Hepatocyte (in vitro differentiated cells): ENCODE data around the gene ZNF423. TPM values are rescaled to one million over a fixed set of nuclear protein-coding genes. Genes with fewer than 3 reads are reported as not detected.

Experiments used
- DNase-seq: peaks from one replicate; pipeline ENCODE4 v3.0.0-alpha.2; 2016; ENCODE audit warnings: low spot score
- H2AFZ ChIP-seq: fragments of 200-600 bp; sonication (generic); 2 replicates; pipeline ENCODE4 v1.6.0; 2016; ENCODE audit warnings: antibody characterized with exemption, mild to moderate bottlenecking
- H3K27ac ChIP-seq: fragments of 200-600 bp; sonication (generic); 2 replicates; pipeline ENCODE4 v1.5.1; 2016; ENCODE audit warnings: mild to moderate bottlenecking
- H3K27me3 ChIP-seq: fragments of 200-600 bp; sonication (generic); 2 replicates; pipeline ENCODE4 v1.6.1; 2016
- H3K36me3 ChIP-seq: fragments of 200-600 bp; sonication (generic); replicated peaks from 2 replicates; pipeline ENCODE4 v1.5.1; 2016; ENCODE audit warnings: low read depth; ENCODE audit not compliant: insufficient read depth
- H3K4me1 ChIP-seq: fragments of 200-600 bp; sonication (generic); 2 replicates; pipeline ENCODE4 v1.5.1; 2016; ENCODE audit warnings: mild to moderate bottlenecking, moderate library complexity; ENCODE audit not compliant: insufficient read depth
- H3K4me2 ChIP-seq: fragments of 200-600 bp; sonication (generic); 2 replicates; pipeline ENCODE4 v1.6.0; 2016
- H3K4me3 ChIP-seq: fragments of 200-600 bp; sonication (generic); 2 replicates; pipeline ENCODE4 v1.5.1; 2016; ENCODE audit warnings: mild to moderate bottlenecking
- H3K79me2 ChIP-seq: fragments of 200-600 bp; sonication (generic); 2 replicates; pipeline ENCODE4 v1.6.0; 2017; ENCODE audit warnings: mild to moderate bottlenecking
- H3K9me2 ChIP-seq: fragments of 200-600 bp; sonication (generic); replicated peaks from 2 replicates; pipeline ENCODE4 v1.6.0; 2017; ENCODE audit warnings: mild to moderate bottlenecking; ENCODE audit not compliant: insufficient read depth
- H3K9me3 ChIP-seq: fragments of 200-600 bp; sonication (generic); 2 replicates; pipeline ENCODE4 v1.5.1; 2016; ENCODE audit warnings: low read depth, mild to moderate bottlenecking
- H4K20me1 ChIP-seq: fragments of 200-600 bp; sonication (generic); 2 replicates; pipeline ENCODE4 v1.6.0; 2016; ENCODE audit warnings: mild to moderate bottlenecking; ENCODE audit not compliant: insufficient read depth, poor library complexity, severe bottlenecking
- CTCF ChIP-seq: fragments of 200-600 bp; sonication (generic); IDR thresholded peaks from 2 replicates; pipeline ENCODE4 v1.5.1; 2016; ENCODE audit warnings: antibody characterized with exemption, mild to moderate bottlenecking; ENCODE audit not compliant: poor library complexity
- EZH2 ChIP-seq: fragments of 200-600 bp; sonication (generic); IDR thresholded peaks from 2 replicates; pipeline ENCODE4 v1.6.1; 2016; ENCODE audit warnings: antibody characterized with exemption, mild to moderate bottlenecking, borderline replicate concordance
- EZH2phosphoT487 ChIP-seq: fragments of 200-600 bp; sonication (generic); IDR thresholded peaks from one replicate; pipeline ENCODE4 v1.6.1; 2018; ENCODE audit warnings: antibody characterized with exemption, mild to moderate bottlenecking, low read depth, moderate library complexity; ENCODE audit not compliant: unreplicated experiment, severe bottlenecking
- WGBS: methylation state at CpG from one replicate; pipeline ENCODE4 v1.1.6; 2016; ENCODE audit warnings: low lambda C conversion rate; ENCODE audit errors: missing lambda C conversion rate; 5-methylcytosine and 5-hydroxymethylcytosine counted together
- polyA plus RNA-seq: library from polyadenylated mRNA; unstranded; fragments of >200 nt; fragmentation: Nextera tagmentation; extraction: Ambion mirVana; gene quantifications from 2 replicates; pipeline ENCODE4 v1.2.1, GENCODE V29; 2016
- total RNA-seq: library from RNA; depleted of rRNA; stranded (reverse); fragments of >200 nt; gene quantifications from 2 replicates; pipeline ENCODE4 v1.2.3, GENCODE V29; 2014

Gene ZNF423
- total and polyA plus RNA-seq, 2 experiments from 2014 or later, result 9.6 to 11.8 TPM

GRCh38 chr16:49524216-49524946 lies 331.5 kb downstream of the ZNF423 start:
- no peak overlapping the region for H2AFZ ChIP-seq
- H3K79me2 ChIP-seq, result no peaks in the 10 kb centered on the region
- DNase-seq, result no peak
- no peak overlapping the region for H3K27ac ChIP-seq
- H3K4me2 ChIP-seq, result no peak overlapping the region
- no peaks in the 10 kb centered on the region for H3K27me3 ChIP-seq
- no peak overlapping the region for H3K4me3 ChIP-seq
- no peak for TF ChIP-seq EZH2
- H3K9me3 ChIP-seq, result no peaks in the 10 kb centered on the region
- no peaks in the 10 kb centered on the region for H3K36me3 ChIP-seq
- 81% methylated on average over 11 of the region's 14 CpGs for WGBS
- peaks cover 3% of the 10 kb centered on the region for H3K4me1 ChIP-seq
- no peaks in the 10 kb centered on the region for H4K20me1 ChIP-seq
- H3K9me2 ChIP-seq, result no peaks in the 10 kb centered on the region

- Histone ChIP-seq H2AFZ (no peak overlapping the region), H3K4me1 (peaks cover 3% of the 10 kb centered on the region), H3K9me2 (no peaks in the 10 kb centered on the region), H3K36me3 (no peaks in the 10 kb centered on the region), H3K27ac (no peak overlapping the region), H3K27me3 (no peaks in the 10 kb centered on the region), H3K4me3 (no peak overlapping the region), H4K20me1 (no peaks in the 10 kb centered on the region), H3K79me2 (no peaks in the 10 kb centered on the region), H3K4me2 (no peak overlapping the region), H3K9me3 (no peaks in the 10 kb centered on the region)
- no peak for DNase-seq
- 90% methylated on average over 17 of the region's 17 CpGs for WGBS
- TF ChIP-seq CTCF, result no peak
- TF ChIP-seq EZH2, result no peak
- TF ChIP-seq EZH2phosphoT487, result no peak
These were observed 332.3 kb downstream of the ZNF423 start for GRCh38 chr16:49523435-49524159.

- 94% methylated on average over 7 of the region's 7 CpGs for WGBS
- no peaks in the 10 kb centered on the region for H3K9me2 ChIP-seq
These were observed 334.1 kb downstream of the ZNF423 start for GRCh38 chr16:49521734-49522325.

More at GRCh38 chr16:49521734-49522325, 334.1 kb downstream of the ZNF423 start:
- no peak overlapping the region for H3K4me3 ChIP-seq
- H2AFZ ChIP-seq, result no peak overlapping the region
- no peak for DNase-seq
- no peaks in the 10 kb centered on the region for H3K36me3 ChIP-seq
- TF ChIP-seq EZH2 (no peak), CTCF (no peak), EZH2phosphoT487 (no peak)
- no peaks in the 10 kb centered on the region for H3K9me3 ChIP-seq
- H3K27me3 ChIP-seq, result no peaks in the 10 kb centered on the region
- no peaks in the 10 kb centered on the region for H3K4me1 ChIP-seq
- H4K20me1 ChIP-seq, result no peaks in the 10 kb centered on the region
- no peak overlapping the region for H3K4me2 ChIP-seq
- no peaks in the 10 kb centered on the region for H3K79me2 ChIP-seq
- H3K27ac ChIP-seq, result no peak overlapping the region
